Liver (tissue), 9 donors: ENCODE measurements around the gene TMX3. TPM values are rescaled to one million over a fixed set of nuclear protein-coding genes. Genes with fewer than 3 reads are reported as not detected.

Source experiments
- DNase-seq: peaks from one replicate; pipeline ENCODE4 v3.0.0-alpha.2; 2017; ENCODE audit warnings: low spot score
- H3K27ac ChIP-seq, 2 donors: one replicate each; pipeline ENCODE4 v1.7.0; 2013; ENCODE audit warnings: inconsistent platforms in 2 of 2, low read length in 2 of 2, control low read depth in 1 of 2, low read depth in 1 of 2, mild to moderate bottlenecking in 1 of 2
- H3K27me3 ChIP-seq, 4 donors: one replicate each; pipeline versions ENCODE4 v1.6.1 to v1.7.0; 2013; ENCODE audit warnings: low read length in 3 of 4, inconsistent platforms in 1 of 4, mild to moderate bottlenecking in 1 of 4, moderate library complexity in 1 of 4; ENCODE audit not compliant: control insufficient read depth in 4 of 4, insufficient read depth in 4 of 4
- H3K36me3 ChIP-seq, 4 donors: one replicate each; pipeline versions ENCODE4 v1.6.1 to v1.7.0; 2013; ENCODE audit warnings: low read length in 3 of 4, mild to moderate bottlenecking in 3 of 4, low read depth in 1 of 4, moderate library complexity in 1 of 4; ENCODE audit not compliant: control insufficient read depth in 4 of 4, insufficient read depth in 3 of 4
- H3K4me1 ChIP-seq, 4 donors: one replicate each; pipeline versions ENCODE4 v1.6.1 to v1.7.0; 2013; ENCODE audit warnings: low read length in 3 of 4, mild to moderate bottlenecking in 3 of 4, moderate library complexity in 1 of 4; ENCODE audit not compliant: control insufficient read depth in 4 of 4, insufficient read depth in 4 of 4
- H3K4me3 ChIP-seq, 3 donors: one replicate each; pipeline versions ENCODE4 v1.6.1 to v1.7.0; 2013; ENCODE audit warnings: low read length in 3 of 3, control low read depth in 1 of 3, low read depth in 1 of 3, mild to moderate bottlenecking in 1 of 3
- H3K9ac ChIP-seq, 2 donors: one replicate each; pipeline ENCODE4 v1.7.0; 2013; ENCODE audit warnings: low read length in 2 of 2, mild to moderate bottlenecking in 2 of 2, moderate library complexity in 2 of 2, control low read depth in 1 of 2, low read depth in 1 of 2
- H3K9me3 ChIP-seq, 4 donors: one replicate each; pipeline versions ENCODE4 v1.6.1 to v1.7.0; 2013; ENCODE audit warnings: low read length in 3 of 4; ENCODE audit not compliant: control insufficient read depth in 4 of 4
- EGR1 ChIP-seq, 2 donors: IDR thresholded peaks; 2 replicates each; pipeline ENCODE4 v1.6.1; 2016 to 2018; ENCODE audit warnings: antibody characterized with exemption in 2 of 2, low read depth in 2 of 2
- FOXA1 ChIP-seq: IDR thresholded peaks from 2 replicates; pipeline ENCODE4 v1.6.1; 2016; ENCODE audit warnings: antibody characterized with exemption
- GABPA ChIP-seq, 2 donors: IDR thresholded peaks in 1 of 2; conservative IDR thresholded peaks in 1 of 2; 2 replicates each; pipeline ENCODE4 v1.6.1; 2016; ENCODE audit warnings: antibody characterized with exemption in 2 of 2, mild to moderate bottlenecking in 1 of 2, moderate library complexity in 1 of 2
- HNF4A ChIP-seq, 2 donors: conservative IDR thresholded peaks; 2 replicates each; pipeline ENCODE4 v1.6.1; 2016; ENCODE audit warnings: antibody characterized with exemption in 2 of 2, mild to moderate bottlenecking in 2 of 2
- JUND ChIP-seq, 2 donors: IDR thresholded peaks; 2 replicates each; pipeline ENCODE4 v1.6.1; 2016; ENCODE audit warnings: antibody characterized with exemption in 2 of 2
- NR2F2 ChIP-seq: IDR thresholded peaks from 2 replicates; pipeline ENCODE4 v1.6.1; 2016; ENCODE audit warnings: antibody characterized with exemption
- RXRA ChIP-seq, 2 donors: IDR thresholded peaks; 2 replicates each; pipeline ENCODE4 v1.6.1; 2017 to 2018; ENCODE audit warnings: antibody characterized with exemption in 2 of 2, mild to moderate bottlenecking in 1 of 2
- SP1 ChIP-seq: IDR thresholded peaks from 2 replicates; pipeline ENCODE4 v1.6.1; 2018; ENCODE audit warnings: antibody characterized with exemption, mild to moderate bottlenecking
- TAF1 ChIP-seq: conservative IDR thresholded peaks from 2 replicates; pipeline ENCODE4 v1.6.1; 2016; ENCODE audit warnings: antibody characterized with exemption, mild to moderate bottlenecking
- YY1 ChIP-seq: IDR thresholded peaks from 2 replicates; pipeline ENCODE4 v1.6.1; 2016; ENCODE audit warnings: antibody characterized with exemption, mild to moderate bottlenecking
- WGBS: extraction: QIAGEN DNeasy Blood & Tissue Kit; methylation state at CpG from one replicate; pipeline ENCODE4 v1.1.7; 2013; 5-methylcytosine and 5-hydroxymethylcytosine counted together
- polyA plus RNA-seq, 2 donors: library from polyadenylated mRNA; stranded (reverse) in 1 of 2; unstranded in 1 of 2; fragments of 200-250 nt in 1 of 2; fragments of >200 nt in 1 of 2; fragmentation: Nextera tagmentation in 1 of 2; extraction: Ambion mirVana in 1 of 2; gene quantifications; one replicate each; pipeline versions ENCODE4 v1.2.1 to v1.2.3, GENCODE V29; 2013 to 2015
- total RNA-seq, 2 donors: library from RNA; depleted of rRNA; stranded (reverse); fragments of >200 nt; gene quantifications; one replicate each; pipeline ENCODE4 v1.2.3, GENCODE V29; 2014
- TF ChIP-seq, protein P1 (sequence below): IDR thresholded peaks from 2 replicates; pipeline ENCODE4 v1.6.1; 2016; ENCODE audit warnings: antibody characterized with exemption
- TF ChIP-seq, protein P2 (sequence below): IDR thresholded peaks from 2 replicates; pipeline ENCODE4 v1.6.1; 2016; ENCODE audit warnings: antibody characterized with exemption
- TF ChIP-seq, protein P3 (sequence below): IDR thresholded peaks from 2 replicates; pipeline ENCODE4 v1.6.1; 2016; ENCODE audit warnings: antibody characterized with exemption
- TF ChIP-seq, protein P4 (sequence below): IDR thresholded peaks from 2 replicates; pipeline ENCODE4 v1.6.1; 2016; ENCODE audit warnings: antibody characterized with exemption, mild to moderate bottlenecking
- donor health status: healthy.
- donor health status: healthy.
- donor health status: healthy.
- donor health status: healthy.
- donor health status: healthy.

TMX3 gene
- total and polyA plus RNA-seq, 4 donors = 9.0 to 38.6 (median 20.3) TPM

DNA sequence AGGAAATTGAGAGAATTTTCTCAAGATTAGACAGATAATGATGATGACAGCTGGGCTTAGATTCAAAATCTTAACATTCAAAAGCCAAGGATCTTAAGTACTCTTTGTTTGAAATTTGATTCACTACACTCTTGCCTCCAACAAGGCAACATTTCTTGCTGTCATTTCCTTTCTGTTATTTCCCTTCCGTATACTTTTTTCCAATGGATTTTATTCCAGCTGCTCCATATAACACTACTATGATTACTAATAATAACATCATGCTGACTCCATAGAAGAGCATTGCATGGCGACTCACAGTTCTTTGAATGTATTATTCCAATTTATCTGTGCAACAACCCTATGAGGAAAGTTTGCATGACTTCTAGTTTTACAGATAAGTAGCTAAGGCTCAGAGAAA is 49.1 kb upstream of the TMX3 start:
- H3K4me3 ChIP-seq = no peak overlapping the region
- TF ChIP-seq NR2F2 (no peak), GABPA (IDR thresholded peaks at IDR 0.05 in 1 of 2, conservative IDR thresholded peaks at IDR 0.05 in 1 of 2) (no peak), EGR1 (IDR thresholded peaks at IDR 0.05; ENCODE audit: low read depth in 2 of 2) (no peak)
- TF ChIP-seq, protein P1, sequence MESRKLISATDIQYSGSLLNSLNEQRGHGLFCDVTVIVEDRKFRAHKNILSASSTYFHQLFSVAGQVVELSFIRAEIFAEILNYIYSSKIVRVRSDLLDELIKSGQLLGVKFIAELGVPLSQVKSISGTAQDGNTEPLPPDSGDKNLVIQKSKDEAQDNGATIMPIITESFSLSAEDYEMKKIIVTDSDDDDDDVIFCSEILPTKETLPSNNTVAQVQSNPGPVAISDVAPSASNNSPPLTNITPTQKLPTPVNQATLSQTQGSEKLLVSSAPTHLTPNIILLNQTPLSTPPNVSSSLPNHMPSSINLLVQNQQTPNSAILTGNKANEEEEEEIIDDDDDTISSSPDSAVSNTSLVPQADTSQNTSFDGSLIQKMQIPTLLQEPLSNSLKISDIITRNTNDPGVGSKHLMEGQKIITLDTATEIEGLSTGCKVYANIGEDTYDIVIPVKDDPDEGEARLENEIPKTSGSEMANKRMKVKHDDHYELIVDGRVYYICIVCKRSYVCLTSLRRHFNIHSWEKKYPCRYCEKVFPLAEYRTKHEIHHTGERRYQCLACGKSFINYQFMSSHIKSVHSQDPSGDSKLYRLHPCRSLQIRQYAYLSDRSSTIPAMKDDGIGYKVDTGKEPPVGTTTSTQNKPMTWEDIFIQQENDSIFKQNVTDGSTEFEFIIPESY = no peak
- WGBS = 84% methylated on average over 2 of the region's 2 CpGs
- no peak overlapping the region for H3K27ac ChIP-seq
- peaks cover 0 to 4% (median under 1%) of the 10 kb centered on the region in 4 donors for H3K9me3 ChIP-seq
- no peak for DNase-seq
- no peaks in the 10 kb centered on the region for H3K4me1 ChIP-seq
- H3K27me3 ChIP-seq = no peaks in the 10 kb centered on the region
- H3K9ac ChIP-seq = no peak overlapping the region
- no peaks in the 10 kb centered on the region for H3K36me3 ChIP-seq

DNA sequence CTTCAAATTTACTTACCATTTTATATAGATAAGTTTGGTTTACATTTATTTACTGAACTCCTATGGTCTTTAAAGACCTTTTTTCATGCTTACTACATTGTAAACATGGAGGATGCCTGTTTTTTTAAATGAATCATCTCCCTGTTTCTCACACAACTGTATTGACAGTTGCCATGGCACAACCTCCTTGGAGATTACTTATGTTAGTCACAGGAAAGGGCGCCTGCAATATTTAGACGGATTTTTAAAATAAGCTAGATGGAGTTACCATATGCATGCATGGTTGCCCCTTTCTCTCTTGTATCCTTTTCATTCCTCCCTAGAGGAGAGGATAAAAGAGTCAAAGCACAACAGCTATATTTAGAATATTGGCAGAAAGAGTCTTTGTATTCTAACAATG is 48.2 kb upstream of the TMX3 start:
- Histone ChIP-seq H3K9ac (no peak overlapping the region), H3K9me3 (peaks cover 0 to 4% (median under 1%) of the 10 kb centered on the region in 4 donors), H3K36me3 (no peaks in the 10 kb centered on the region), H3K4me1 (no peaks in the 10 kb centered on the region), H3K4me3 (no peak overlapping the region), H3K27ac (no peak overlapping the region), H3K27me3 (no peaks in the 10 kb centered on the region)
- 92% methylated on average over 2 of the region's 2 CpGs for WGBS
- TF ChIP-seq FOXA1 = no peak
- TF ChIP-seq, protein P2, sequence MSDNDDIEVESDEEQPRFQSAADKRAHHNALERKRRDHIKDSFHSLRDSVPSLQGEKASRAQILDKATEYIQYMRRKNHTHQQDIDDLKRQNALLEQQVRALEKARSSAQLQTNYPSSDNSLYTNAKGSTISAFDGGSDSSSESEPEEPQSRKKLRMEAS = no peak
- TF ChIP-seq NR2F2 = no peak
- TF ChIP-seq, protein P3, sequence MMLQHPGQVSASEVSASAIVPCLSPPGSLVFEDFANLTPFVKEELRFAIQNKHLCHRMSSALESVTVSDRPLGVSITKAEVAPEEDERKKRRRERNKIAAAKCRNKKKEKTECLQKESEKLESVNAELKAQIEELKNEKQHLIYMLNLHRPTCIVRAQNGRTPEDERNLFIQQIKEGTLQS = no peak
- no peak for TF ChIP-seq TAF1
- no peak for DNase-seq

DNA sequence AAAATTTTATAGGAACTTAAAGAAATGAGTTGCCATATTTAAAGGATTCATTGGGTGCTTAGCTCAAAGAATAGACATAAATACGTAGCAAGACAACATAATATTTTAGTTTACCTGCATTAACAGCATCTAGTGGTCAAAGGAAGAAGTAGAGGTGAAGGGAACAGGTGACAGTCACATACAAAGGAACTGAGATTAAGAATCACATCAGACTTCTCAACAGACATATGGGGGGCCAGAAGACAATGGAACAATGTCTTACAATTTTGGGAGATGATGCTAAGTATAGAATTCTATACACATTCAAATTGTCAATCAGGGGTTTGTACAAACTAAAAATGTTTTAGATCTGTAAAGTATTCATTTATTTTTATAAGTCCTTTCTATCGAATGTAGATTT is 44.4 kb upstream of the TMX3 start:
- 82% methylated on average over 2 of the region's 2 CpGs for WGBS
- no peak for TF ChIP-seq EGR1 (IDR thresholded peaks at IDR 0.05; ENCODE audit: low read depth in 2 of 2)
- TF ChIP-seq, protein P4, sequence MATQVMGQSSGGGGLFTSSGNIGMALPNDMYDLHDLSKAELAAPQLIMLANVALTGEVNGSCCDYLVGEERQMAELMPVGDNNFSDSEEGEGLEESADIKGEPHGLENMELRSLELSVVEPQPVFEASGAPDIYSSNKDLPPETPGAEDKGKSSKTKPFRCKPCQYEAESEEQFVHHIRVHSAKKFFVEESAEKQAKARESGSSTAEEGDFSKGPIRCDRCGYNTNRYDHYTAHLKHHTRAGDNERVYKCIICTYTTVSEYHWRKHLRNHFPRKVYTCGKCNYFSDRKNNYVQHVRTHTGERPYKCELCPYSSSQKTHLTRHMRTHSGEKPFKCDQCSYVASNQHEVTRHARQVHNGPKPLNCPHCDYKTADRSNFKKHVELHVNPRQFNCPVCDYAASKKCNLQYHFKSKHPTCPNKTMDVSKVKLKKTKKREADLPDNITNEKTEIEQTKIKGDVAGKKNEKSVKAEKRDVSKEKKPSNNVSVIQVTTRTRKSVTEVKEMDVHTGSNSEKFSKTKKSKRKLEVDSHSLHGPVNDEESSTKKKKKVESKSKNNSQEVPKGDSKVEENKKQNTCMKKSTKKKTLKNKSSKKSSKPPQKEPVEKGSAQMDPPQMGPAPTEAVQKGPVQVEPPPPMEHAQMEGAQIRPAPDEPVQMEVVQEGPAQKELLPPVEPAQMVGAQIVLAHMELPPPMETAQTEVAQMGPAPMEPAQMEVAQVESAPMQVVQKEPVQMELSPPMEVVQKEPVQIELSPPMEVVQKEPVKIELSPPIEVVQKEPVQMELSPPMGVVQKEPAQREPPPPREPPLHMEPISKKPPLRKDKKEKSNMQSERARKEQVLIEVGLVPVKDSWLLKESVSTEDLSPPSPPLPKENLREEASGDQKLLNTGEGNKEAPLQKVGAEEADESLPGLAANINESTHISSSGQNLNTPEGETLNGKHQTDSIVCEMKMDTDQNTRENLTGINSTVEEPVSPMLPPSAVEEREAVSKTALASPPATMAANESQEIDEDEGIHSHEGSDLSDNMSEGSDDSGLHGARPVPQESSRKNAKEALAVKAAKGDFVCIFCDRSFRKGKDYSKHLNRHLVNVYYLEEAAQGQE = no peak
- no peak for TF ChIP-seq YY1
- TF ChIP-seq, protein P2 = no peak
- TF ChIP-seq RXRA (IDR thresholded peaks at IDR 0.05) = no peak
- TF ChIP-seq, protein P3 = no peak
- TF ChIP-seq GABPA (IDR thresholded peaks at IDR 0.05 in 1 of 2, conservative IDR thresholded peaks at IDR 0.05 in 1 of 2) = no peak
- TF ChIP-seq, protein P1 = no peak
- TF ChIP-seq HNF4A (conservative IDR thresholded peaks at IDR 0.05) = no peak
- TF ChIP-seq JUND (IDR thresholded peaks at IDR 0.05) = no peak
- TF ChIP-seq SP1 = no peak
- H3K9ac ChIP-seq = no peak overlapping the region
- H3K27me3 ChIP-seq = no peaks in the 10 kb centered on the region
- H3K4me1 ChIP-seq = no peaks in the 10 kb centered on the region
- H3K36me3 ChIP-seq = no peaks in the 10 kb centered on the region
- no peak overlapping the region for H3K27ac ChIP-seq
- peaks cover 0 to 4% (median under 1%) of the 10 kb centered on the region in 4 donors for H3K9me3 ChIP-seq
- H3K4me3 ChIP-seq = no peak overlapping the region
- no peak for DNase-seq
